ENCODE results near the gene TPRG1L.

The TPRG1L gene

GRCh38 chr1:3586986-3587759 lies 37.6 kb upstream of the TPRG1L start:
- in situ Hi-C loops (cut with HindIII; ENCODE audit: low sequenced_read_pairs): no loop called here
- DNase-seq (ENCODE audit: low read depth, low spot score): no peak
- no peak overlapping the region for H3K4me3 ChIP-seq (ENCODE audit: low read depth, low read length)
- no peak for TF ChIP-seq CTCF (IDR thresholded peaks at IDR 0.05; ENCODE audit: low read depth, low read length)

GRCh38 chr1:3588395-3588794 lies 36.4 kb upstream of the TPRG1L start:
- in situ Hi-C loops (cut with HindIII; ENCODE audit: low sequenced_read_pairs): no loop called here
- TF ChIP-seq CTCF (IDR thresholded peaks at IDR 0.05; ENCODE audit: low read depth, low read length): no peak
- DNase-seq (ENCODE audit: low read depth, low spot score): no peak
- no peak overlapping the region for H3K4me3 ChIP-seq (ENCODE audit: low read depth, low read length)

GRCh38 chr1:3590139-3590763 lies 34.6 kb upstream of the TPRG1L start:
- TF ChIP-seq CTCF (IDR thresholded peaks at IDR 0.05; ENCODE audit: low read depth, low read length): no peak
- in situ Hi-C loops (cut with HindIII; ENCODE audit: low sequenced_read_pairs): no loop called here
- DNase-seq (ENCODE audit: low read depth, low spot score): no peak
- H3K4me3 ChIP-seq (ENCODE audit: low read depth, low read length): no peak overlapping the region

- in situ Hi-C loops (cut with HindIII; ENCODE audit: low sequenced_read_pairs): no loop called here
- no peak for DNase-seq (ENCODE audit: low read depth, low spot score)
- TF ChIP-seq CTCF (IDR thresholded peaks at IDR 0.05; ENCODE audit: low read depth, low read length): no peak
- H3K4me3 ChIP-seq (ENCODE audit: low read depth, low read length): no peak overlapping the region
These were observed 33.6 kb upstream of the TPRG1L start for GRCh38 chr1:3590951-3591865.

- DNase-seq (ENCODE audit: low read depth, low spot score): no peak
- in situ Hi-C loops (cut with HindIII; ENCODE audit: low sequenced_read_pairs): no loop called here
- no peak overlapping the region for H3K4me3 ChIP-seq (ENCODE audit: low read depth, low read length)
- TF ChIP-seq CTCF (IDR thresholded peaks at IDR 0.05; ENCODE audit: low read depth, low read length): no peak
These were observed 31.5 kb upstream of the TPRG1L start for GRCh38 chr1:3593334-3593733.

- DNase-seq (ENCODE audit: low read depth, low spot score): no peak
- in situ Hi-C loops (cut with HindIII; ENCODE audit: low sequenced_read_pairs): no loop called here
- no peak for TF ChIP-seq CTCF (IDR thresholded peaks at IDR 0.05; ENCODE audit: low read depth, low read length)
- no peak overlapping the region for H3K4me3 ChIP-seq (ENCODE audit: low read depth, low read length)
These were observed 31.1 kb upstream of the TPRG1L start for GRCh38 chr1:3593745-3594144.

All from astrocyte of the spinal cord (primary cell).